Hindlimb muscle (tissue), 1 donor: Measurements from ENCODE around the gene CSNK2A2. TPM values are rescaled to one million over a fixed set of nuclear protein-coding genes. Genes with fewer than 3 reads are reported as not detected.

Source experiments
- DNase-seq: peaks from one replicate; pipeline ENCODE4 v3.0.0-alpha.2; 2013
- polyA plus RNA-seq: library from polyadenylated mRNA; unstranded; fragments of 120-200 nt; gene quantifications from one replicate; pipeline ENCODE4 v1.2.1, GENCODE V29; 2013; ENCODE audit not compliant: insufficient read length

Gene CSNK2A2
- polyA plus RNA-seq, 1 donor = 85.3 TPM

- DNase-seq = no peak
Measured at GRCh38 chr16:58137581-58137980, 60.3 kb downstream of the CSNK2A2 start.

- peak; percentile 99 for DNase-seq
Measured at GRCh38 chr16:58129097-58129936, 68.6 kb downstream of the CSNK2A2 start, which contains the start of gene CFAP20. Gene CFAP20 (minus strand): TSS chr16:58129381. CDS start chr16:58129115, 266 bp downstream.

GRCh38 chr16:58128711-58129096 lies 69.2 kb downstream of the CSNK2A2 start:
- no peak for DNase-seq

- no peak for DNase-seq
Measured at GRCh38 chr16:58128181-58128631, 69.7 kb downstream of the CSNK2A2 start.

- DNase-seq = no peak
Measured at GRCh38 chr16:58127634-58128033, 70.3 kb downstream of the CSNK2A2 start.

- peak; percentile 56 for DNase-seq
Measured at GRCh38 chr16:58127033-58127556, 70.8 kb downstream of the CSNK2A2 start.

GRCh38 chr16:58126451-58126961 lies 71.4 kb downstream of the CSNK2A2 start:
- no peak for DNase-seq

- no peak for DNase-seq
Measured at GRCh38 chr16:58125781-58126335, 72.0 kb downstream of the CSNK2A2 start.

- no peak for DNase-seq
Measured at GRCh38 chr16:58125041-58125440, 72.9 kb downstream of the CSNK2A2 start.

GRCh38 chr16:58124601-58124915 lies 73.3 kb downstream of the CSNK2A2 start:
- DNase-seq = no peak

GRCh38 chr16:58123896-58124600 lies 73.9 kb downstream of the CSNK2A2 start:
- DNase-seq = no peak

- no peak for DNase-seq
Measured at GRCh38 chr16:58121132-58121531, 76.8 kb downstream of the CSNK2A2 start.

GRCh38 chr16:58120234-58120633 lies 77.7 kb downstream of the CSNK2A2 start:
- no peak for DNase-seq

- DNase-seq = no peak
Measured at GRCh38 chr16:58119509-58119845, 78.4 kb downstream of the CSNK2A2 start.

GRCh38 chr16:58118801-58119508 lies 79.0 kb downstream of the CSNK2A2 start:
- DNase-seq = no peak

- DNase-seq = no peak
Measured at GRCh38 chr16:58116529-58116928, 81.4 kb downstream of the CSNK2A2 start.

- DNase-seq = no peak
Measured at GRCh38 chr16:58116081-58116480, 81.8 kb downstream of the CSNK2A2 start.

GRCh38 chr16:58114827-58115825 lies 82.8 kb downstream of the CSNK2A2 start:
- DNase-seq = no peak

- no peak for DNase-seq
Measured at GRCh38 chr16:58111302-58111627, 86.6 kb downstream of the CSNK2A2 start.

- no peak for DNase-seq
Measured at GRCh38 chr16:58110571-58111301, 87.2 kb downstream of the CSNK2A2 start.

GRCh38 chr16:58109881-58110280 lies 88.0 kb downstream of the CSNK2A2 start:
- no peak for DNase-seq
